ENCODE results near the gene RAB14.
"Not testable (repeated sequence)": the region's sequence is repeated elsewhere in the genome, so short reads cannot be mapped to it uniquely, and the experiment has no call there.

The RAB14 gene

GRCh38 chr9:121140162-121140561 lies 61.5 kb downstream of the RAB14 start:
- H3K9ac ChIP-seq: no peak overlapping the region
- H3K4me2 ChIP-seq: no peak overlapping the region
- no peaks in the 10 kb centered on the region for H4K20me1 ChIP-seq
- no peaks in the 10 kb centered on the region for H3K9me3 ChIP-seq (replicated peaks in 1 of 11)
- no peak overlapping the region for H3K27ac ChIP-seq
- H3K4me3 ChIP-seq: no peak overlapping the region
- H3K27me3 ChIP-seq: no peaks in the 10 kb centered on the region
- no peaks in the 10 kb centered on the region for H3K4me1 ChIP-seq
- peaks cover 93 to 100% (median 99%) of the 10 kb centered on the region in 11 experiments for H3K36me3 ChIP-seq
- TF ChIP-seq Cebpa-rat (IDR thresholded peaks at IDR 0.05): no peak

GRCh38 chr9:121138973-121139372 lies 62.7 kb downstream of the RAB14 start:
- no peak overlapping the region for H3K4me2 ChIP-seq
- H3K36me3 ChIP-seq: peaks cover 93 to 100% (median 98%) of the 10 kb centered on the region in 11 experiments
- H3K9me3 ChIP-seq (replicated peaks in 1 of 11): no peaks in the 10 kb centered on the region
- no peak overlapping the region for H3K27ac ChIP-seq
- H3K9ac ChIP-seq: no peak overlapping the region
- H3K4me3 ChIP-seq: no peak overlapping the region
- no peak for TF ChIP-seq Cebpa-rat (IDR thresholded peaks at IDR 0.05)
- H4K20me1 ChIP-seq: no peaks in the 10 kb centered on the region
- no peaks in the 10 kb centered on the region for H3K4me1 ChIP-seq
- H3K27me3 ChIP-seq: no peaks in the 10 kb centered on the region

DNA sequence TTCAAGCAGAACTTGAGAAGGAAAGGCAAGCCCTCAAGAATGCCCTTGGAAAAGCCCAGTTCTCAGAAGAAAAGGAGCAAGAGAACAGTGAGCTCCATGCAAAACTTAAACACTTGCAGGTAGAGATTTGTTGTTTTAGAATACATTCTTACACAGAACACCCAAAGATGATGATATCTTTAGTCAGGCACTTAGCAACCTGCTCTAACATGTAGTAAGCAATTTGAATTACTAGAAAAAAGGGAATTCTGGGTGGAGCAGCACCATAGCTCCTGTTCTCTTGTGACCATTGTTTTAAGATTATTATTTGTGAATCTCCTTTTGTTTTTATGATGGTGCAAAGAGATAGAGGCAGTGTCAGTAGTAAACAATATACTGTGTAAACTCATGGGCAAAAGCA lies 63.1 kb downstream of the RAB14 start:
- Histone ChIP-seq H3K4me1 (no peaks in the 10 kb centered on the region), H3K27ac (no peak overlapping the region), H3K27me3 (no peaks in the 10 kb centered on the region), H4K20me1 (peaks cover 0 to under 1% (median 0%) of the 10 kb centered on the region in 11 experiments; a peak in 1 of 22 replicates), H3K4me2 (no peak overlapping the region), H3K36me3 (peaks cover 89 to 100% (median 98%) of the 10 kb centered on the region in 11 experiments), H3K9ac (no peak overlapping the region), H3K4me3 (no peak overlapping the region), H3K9me3 (replicated peaks in 1 of 11) (no peaks in the 10 kb centered on the region)
- no peak for TF ChIP-seq Cebpa-rat (IDR thresholded peaks at IDR 0.05)

- peaks cover 0 to 10% (median 0%) of the 10 kb centered on the region in 11 experiments; a peak in 2 of 22 replicates for H4K20me1 ChIP-seq
- H3K4me2 ChIP-seq: no peak overlapping the region
- H3K27me3 ChIP-seq: no peaks in the 10 kb centered on the region
- H3K9me3 ChIP-seq (replicated peaks in 1 of 11): no peaks in the 10 kb centered on the region
- no peak overlapping the region for H3K4me3 ChIP-seq
- no peak overlapping the region for H3K9ac ChIP-seq
- H3K36me3 ChIP-seq: peaks cover 72 to 96% (median 82%) of the 10 kb centered on the region in 11 experiments
- no peak overlapping the region for H3K27ac ChIP-seq
- H3K4me1 ChIP-seq: 0 out of 20 replicates have a peak, but pooled peaks cover 0 to 5% (median 0%) of the 10 kb centered on the region in 10 experiments
- TF ChIP-seq Cebpa-rat (IDR thresholded peaks at IDR 0.05): no peak
These were observed 66.0 kb downstream of the RAB14 start for GRCh38 chr9:121135642-121136041.

DNA sequence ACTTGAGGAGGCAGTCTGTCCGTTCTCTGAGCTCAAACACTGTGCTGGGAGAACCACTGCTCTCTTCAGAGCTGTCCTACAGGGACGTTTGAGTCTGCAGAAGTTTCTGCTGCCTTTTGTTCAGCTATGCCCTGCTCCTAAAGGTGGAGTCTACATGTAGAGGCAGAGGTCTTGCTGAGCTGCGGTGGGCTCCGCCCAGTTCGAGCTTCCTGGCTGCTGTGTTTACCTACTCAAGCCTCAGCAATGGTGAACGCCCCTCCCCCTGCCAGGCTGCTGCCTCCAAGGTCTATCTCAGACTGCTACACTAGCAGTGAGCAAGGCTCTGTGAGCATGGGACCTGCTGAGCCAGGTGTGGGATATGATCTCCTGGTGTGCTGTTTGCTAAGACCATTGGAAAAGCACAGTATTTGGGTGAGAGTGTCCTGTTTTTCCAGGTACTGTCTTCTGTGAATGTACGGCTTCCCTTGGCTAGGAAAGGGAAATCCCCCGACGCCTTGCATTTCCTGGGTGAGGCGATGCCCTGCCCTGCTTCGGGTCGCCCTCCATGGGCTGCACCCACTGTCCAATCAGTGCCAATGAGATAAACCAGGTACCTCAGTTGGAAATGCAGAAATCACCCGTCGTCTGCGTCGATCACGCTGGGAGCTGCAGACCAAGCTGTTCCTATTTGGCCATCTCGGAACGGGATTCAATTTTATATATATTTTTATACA lies 68.4 kb downstream of the RAB14 start:
- Histone ChIP-seq H3K4me1 (peaks cover 0 to 13% (median 0%) of the 10 kb centered on the region in 10 experiments; a peak in 2 of 20 replicates), H4K20me1 (peaks cover 0 to 10% (median 0%) of the 10 kb centered on the region in 11 experiments; a peak in 2 of 22 replicates), H3K9me3 (replicated peaks in 1 of 11) (peaks cover 0 to under 1% (median 0%) of the 10 kb centered on the region in 11 experiments; a peak in 3 of 22 replicates), H3K36me3 (peaks cover 48 to 77% (median 59%) of the 10 kb centered on the region in 11 experiments), H3K4me3 (no peak overlapping the region), H3K27ac (peak overlapping the region in 1 of 11 experiments; percentile 13; a peak in 1 of 22 replicates), H3K4me2 (no peak overlapping the region), H3K27me3 (no peaks in the 10 kb centered on the region), H3K9ac (no peak overlapping the region)
- no peak for TF ChIP-seq Cebpa-rat (IDR thresholded peaks at IDR 0.05)

DNA sequence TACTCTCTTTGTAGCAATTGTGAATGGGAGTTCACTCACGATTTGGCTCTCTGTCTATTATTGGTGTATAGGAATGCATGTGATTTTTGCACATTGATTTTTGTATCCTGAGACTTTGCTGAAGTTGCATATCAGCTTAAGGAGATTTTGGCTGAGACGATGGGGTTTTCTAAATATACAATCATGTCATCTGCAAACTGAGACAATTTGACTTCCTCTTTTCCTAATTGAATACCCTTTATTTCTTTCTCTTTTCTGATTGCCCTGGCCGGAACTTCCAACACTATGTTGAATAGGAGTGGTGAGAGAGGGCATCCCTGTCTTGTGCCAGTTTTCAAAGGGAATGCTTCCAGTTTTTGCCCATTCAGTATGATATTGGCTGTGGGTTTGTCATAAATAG lies 72.3 kb downstream of the RAB14 start:
- not testable (repeated sequence) for H3K4me3 ChIP-seq, H3K27me3 ChIP-seq, H3K27ac ChIP-seq, H3K9ac ChIP-seq
- peak overlapping the region in 3 of 11 experiments; percentile 24 to 35 (median 33); a peak in 3 of 22 replicates for H3K4me2 ChIP-seq
- peaks cover 0 to 15% (median 12%) of the 10 kb centered on the region in 11 experiments; a peak in 19 of 22 replicates for H3K9me3 ChIP-seq (replicated peaks in 1 of 11)
- peaks cover 0 to 13% (median 0%) of the 10 kb centered on the region in 10 experiments; a peak in 2 of 20 replicates for H3K4me1 ChIP-seq
- peaks cover 34 to 71% (median 56%) of the 10 kb centered on the region in 11 experiments for H3K36me3 ChIP-seq
- H4K20me1 ChIP-seq: peaks cover 0 to 10% (median 0%) of the 10 kb centered on the region in 11 experiments; a peak in 2 of 22 replicates
